ENCODE data around the gene ARL13B.
"Not testable (repeated sequence)": the region's sequence is repeated elsewhere in the genome, so short reads cannot be mapped to it uniquely, and the experiment has no call there.

The ARL13B gene

DNA sequence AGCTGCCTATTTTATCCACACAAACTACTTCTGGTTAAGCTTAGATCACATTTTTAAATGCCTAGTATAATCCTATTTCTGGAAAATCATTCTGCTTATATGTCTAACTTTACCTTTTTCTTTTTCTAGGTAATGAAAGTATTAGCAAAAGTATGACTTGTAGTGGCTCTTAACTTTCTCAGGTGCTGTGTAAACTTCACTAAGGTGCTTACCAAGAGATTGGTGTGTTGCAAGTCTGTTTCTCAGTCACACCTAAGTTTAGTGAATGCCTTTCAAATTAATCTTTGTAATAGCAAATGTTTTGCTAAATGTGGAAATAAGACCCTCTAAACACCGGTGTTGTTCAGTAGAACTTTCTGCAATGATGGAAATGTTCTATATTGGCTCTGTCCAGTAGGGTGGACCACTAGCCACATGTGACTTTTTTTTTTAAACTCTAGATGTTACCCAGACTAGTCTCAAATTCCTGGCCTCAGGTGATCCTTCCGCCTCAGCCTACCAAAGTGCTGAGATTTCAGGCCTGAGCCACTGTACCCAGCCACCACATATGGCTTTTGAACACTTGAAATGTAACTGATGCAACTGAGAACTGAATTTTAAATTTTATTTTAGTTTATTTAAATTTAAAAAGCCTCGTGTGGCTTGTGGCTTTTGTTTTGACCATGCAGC is 22.0 kb downstream of the ARL13B start:
- DNase-seq: no peak

DNA sequence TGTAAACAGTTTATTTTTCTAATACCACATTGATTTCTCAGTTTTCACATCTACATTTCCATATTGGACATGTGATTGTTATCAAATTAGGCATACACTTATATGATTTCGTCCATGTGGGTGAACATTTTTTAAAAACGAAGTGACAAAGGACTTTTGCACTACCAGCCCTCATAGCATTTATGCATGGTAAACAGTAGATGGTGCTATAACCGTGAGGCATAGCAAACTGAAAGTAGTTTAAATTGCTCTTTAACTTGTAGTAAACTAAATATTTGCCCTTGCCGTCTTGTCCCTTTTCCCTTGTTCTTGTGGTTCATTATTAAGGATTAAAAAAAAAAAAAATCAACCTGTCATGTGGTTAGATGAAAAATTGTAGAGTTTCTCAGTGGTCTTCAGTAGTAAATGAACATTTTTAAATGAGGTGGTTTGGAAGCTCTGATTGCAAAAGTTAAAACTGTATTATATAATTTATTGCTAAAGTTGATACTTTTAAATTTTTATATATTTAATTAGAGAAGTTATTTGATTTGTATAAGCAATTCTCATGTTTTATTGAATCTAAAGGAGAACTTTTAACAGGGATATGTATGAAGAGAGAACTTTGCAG is 24.5 kb downstream of the ARL13B start:
- DNase-seq: no peak

DNA sequence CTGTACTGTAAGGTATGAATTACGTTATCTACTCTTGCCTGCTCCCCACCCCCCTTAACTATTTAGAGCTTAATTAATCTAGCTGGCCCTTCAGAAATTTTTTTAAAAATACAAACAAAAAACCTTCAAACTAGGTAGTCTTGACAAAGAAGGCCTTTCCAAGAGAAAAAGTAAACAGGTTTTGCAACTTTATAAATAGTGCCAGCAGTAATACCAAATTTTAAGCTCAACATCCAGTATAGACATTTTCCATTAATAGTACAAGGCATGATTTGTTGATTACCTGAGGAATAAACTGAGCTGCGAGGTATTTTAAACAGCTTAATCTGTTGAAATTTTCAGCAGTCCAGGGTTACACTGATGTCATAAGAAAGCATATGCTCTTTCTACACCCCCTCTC is 28.3 kb downstream of the ARL13B start:
- no peak for DNase-seq

DNA sequence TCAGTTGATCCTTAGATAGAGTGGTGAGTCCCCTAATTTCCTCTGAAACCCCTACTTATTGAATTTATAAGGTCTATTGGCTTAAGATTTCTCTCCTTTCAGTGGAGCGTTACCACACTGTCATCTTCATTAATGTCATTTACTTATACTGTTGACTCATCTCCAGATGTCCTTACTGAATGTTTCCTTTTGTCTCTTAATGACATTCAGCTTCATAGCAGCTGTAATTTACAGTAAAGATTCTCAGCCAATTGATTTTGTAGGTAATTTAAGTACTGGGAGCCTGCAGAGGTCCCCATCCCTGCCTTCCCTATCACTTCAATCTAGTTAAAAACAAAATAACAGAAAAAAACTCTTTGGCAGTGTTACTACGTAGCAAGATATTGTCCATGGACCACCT is 29.7 kb downstream of the ARL13B start:
- DNase-seq: no peak

DNA sequence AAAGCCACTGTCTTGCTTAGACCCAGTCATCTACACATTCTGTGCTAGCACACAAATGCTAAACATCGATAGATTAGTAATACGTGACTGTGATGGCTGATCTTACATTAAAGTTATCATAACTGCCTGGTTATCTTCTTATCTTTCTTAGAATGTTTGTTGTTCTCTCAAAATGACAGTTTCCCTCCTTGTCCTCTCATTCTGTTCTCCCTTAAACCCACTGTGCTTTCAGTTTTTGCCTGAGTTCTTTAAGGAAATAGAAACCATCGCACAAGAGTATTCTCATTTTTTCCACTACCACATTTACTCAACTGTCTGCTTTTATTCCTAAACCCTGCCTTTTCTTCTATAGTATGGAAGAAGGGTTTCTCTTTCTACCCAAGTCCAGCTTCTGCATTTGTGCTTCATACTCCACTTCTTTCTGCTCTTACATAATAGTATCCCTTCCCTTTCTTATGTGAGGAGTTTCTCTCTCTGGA is 31.3 kb downstream of the ARL13B start:
- DNase-seq: no peak

DNA sequence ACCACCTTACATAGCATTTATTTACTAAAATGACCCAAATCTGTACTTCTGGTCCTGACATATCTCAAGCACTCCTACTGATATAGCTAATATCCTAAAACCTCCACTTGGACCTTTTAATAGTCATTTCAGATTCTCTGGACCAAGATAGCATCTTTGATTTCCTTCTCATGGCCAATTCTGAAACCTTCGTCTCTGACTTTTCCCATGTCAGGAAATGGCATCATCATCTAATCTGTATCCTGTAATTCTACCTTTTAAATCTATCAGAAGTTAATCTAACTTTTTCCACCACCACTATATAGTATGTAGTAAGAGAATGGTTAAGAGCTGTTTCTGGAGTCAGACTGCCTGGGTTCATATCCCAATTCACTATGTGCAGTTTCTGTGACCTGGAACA is 32.2 kb downstream of the ARL13B start:
- DNase-seq: no peak

DNA sequence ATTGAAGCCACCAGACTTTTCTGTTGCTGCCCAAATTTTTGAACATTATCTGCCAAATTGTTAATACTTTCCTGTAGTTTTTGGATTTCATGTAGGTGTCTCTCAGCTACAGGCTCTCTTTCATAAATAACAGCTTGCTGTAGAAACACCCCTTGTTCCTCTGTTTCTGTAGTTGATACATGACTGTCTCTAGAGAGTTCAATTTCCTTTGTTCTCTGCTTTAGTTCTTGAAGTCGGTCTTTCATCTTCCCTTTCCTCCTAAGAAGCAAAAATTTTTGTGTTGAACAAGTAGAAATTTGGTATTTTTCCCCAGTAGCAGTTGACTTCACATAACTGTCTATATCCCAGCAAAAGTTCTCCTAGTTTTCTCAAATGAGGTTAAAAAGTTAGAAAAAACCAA is 35.1 kb downstream of the ARL13B start:
- no peak for DNase-seq

DNA sequence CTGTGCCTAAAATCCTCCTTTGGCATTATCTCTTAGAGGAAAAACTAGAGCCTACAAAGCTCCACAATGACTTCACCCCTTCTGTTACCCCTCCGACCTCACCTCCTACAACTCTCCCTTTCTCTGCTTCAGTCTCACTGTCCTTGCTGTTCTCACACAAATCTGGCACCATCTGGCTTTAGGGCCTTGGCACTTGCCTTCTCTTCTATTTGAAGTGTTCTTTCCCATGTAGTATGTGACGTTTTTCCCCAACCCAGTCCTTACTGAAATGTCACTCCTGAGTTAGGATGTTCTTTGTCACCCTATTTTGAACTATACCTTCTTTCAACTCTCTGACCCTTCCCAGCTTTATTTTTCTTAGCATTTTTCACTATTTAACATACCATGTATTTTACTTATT is 39.7 kb downstream of the ARL13B start:
- DNase-seq: no peak

DNA sequence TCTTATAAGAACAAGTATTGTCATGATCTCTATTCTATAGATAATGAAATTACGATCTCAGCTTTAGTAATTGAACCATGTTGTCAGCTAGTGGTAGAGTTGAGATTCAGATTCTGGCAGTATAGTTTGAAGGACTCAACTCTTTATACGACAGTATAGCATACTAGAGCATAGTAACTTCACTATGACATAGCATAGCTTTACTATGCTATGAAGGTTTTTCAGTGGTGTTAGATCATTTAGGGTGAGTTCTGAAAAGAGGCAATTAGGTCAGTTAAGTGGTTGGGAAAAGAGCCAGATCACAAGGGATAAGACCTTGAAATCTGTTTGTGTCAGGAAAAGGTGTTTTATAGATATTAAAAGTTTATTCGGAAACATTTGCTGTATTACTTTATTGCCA is 40.3 kb downstream of the ARL13B start:
- no peak for DNase-seq

DNA sequence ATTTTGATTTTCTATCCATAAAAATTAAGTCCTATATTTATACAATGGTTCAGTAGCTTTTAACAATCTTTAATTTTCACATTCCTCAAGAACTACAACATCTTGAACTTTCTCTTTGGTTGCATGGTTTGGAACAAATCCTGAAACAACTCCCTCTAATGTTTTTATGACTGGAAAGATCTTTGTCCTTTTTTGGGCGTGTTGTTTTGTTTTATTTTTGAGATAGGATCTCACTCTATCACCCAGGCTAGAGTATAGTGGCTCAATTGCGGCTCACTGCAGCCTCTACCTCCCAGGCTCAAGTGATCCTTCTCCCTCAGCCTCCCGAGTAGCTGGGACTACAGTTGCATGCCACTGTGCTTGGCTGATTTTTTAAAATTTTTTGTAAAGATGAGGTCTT is 44.4 kb downstream of the ARL13B start:
- DNase-seq: no peak

DNA sequence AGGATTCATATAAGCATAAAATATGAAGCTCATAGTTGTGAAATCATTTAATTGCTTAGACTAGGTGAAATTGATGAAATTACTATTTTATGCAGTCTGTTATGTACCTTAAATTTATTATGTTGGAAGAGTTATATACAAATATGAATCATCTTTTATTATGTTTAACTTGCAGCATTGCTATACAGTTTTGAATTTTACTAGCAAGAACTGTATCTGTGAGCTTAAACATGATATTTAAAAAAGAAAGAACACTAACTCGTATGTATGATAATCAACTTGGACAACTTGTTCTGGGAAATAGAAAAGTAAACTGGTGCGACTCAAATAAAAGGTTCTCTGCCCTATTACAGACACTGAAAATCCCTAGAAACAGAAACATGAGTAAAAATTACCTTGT is 46.7 kb downstream of the ARL13B start:
- DNase-seq: no peak

DNA sequence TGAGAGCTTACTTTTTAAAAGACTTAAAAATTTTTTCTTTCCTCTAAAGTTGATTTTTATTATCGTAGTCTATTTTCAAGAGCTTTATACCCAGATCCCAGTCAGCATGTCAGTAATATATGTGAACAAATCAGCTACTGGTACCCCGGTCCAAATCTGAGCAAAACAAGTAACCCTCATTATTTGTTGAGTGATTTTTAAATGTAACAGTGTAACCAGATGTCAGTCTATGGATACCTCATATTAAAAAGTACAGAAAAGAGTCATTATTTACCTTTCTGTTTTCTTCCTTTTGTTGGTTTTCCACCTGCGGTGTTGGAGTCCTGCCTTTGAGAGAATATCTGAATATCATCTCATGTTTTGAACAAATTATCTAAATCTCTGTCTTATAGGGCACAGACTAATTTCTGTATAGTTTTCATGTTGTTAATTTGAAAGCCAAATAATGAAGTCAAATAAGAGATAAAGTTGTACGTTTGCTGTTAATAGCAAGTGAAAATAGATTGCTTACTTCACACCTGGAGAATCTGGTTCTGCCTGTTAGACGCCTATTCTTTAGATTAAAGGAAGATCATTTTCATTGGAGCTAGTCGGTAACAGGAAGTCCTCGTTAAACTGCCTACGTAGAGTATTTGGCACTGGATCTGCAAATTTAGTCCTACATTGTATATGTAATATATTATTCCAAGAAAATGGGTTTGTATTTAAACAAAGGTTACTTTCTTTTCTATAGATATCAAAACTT is 48.3 kb downstream of the ARL13B start, which contains the start of gene STX19:
TSS of gene STX19 (minus strand) at position 505 of the 745 bp plus-strand sequence. CDS start 13,328 bp downstream, outside the sequence.
- peak; percentile 64 for DNase-seq

DNA sequence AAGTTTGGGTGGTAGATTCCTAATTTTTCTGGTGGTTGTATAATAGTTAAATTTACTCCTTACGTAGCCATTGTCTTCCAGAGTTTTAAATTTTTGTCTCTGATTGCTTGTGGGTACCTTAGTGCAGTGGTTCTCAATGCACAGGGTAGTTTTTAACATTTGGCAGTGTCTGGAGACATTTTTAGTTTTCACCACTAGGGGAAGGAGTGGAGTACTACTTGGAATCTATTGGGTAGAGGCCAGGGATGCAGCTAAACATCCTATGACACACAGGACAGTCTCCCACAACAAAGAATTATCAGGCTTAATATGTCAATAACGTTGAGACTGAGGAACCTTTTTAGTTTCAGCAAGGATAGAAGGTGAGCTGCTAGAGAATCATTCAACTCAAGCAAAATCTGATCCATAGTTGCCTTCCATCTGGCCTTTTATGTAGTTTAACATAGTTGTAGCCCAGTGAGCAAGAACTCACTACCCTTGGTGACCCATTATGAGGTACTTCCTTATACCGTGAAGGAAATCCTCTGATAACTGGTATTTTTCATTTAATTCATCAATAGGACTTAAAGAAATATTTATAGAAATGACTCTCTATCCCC is 57.1 kb downstream of the ARL13B start:
- no peak for DNase-seq

DNA sequence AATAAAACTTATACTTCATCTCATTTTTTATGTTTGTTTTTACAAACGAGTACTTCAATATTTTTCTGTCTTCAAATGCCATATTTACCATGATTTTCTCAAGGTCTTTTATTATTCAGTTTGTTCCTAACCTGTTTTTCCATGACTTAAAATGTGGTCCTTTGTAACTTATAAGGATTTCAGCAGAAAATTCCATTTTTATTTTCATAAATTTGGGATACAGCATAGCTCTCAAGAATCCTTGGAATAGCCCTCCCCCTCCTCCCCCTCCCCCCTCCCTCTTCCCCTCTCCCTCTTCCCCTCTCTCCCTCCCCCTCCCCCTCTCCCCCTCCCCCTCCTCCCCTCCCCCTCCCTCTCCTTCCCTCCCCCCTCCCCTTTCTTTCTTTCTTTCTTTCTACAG is 63.3 kb downstream of the ARL13B start:
- DNase-seq: no peak

DNA sequence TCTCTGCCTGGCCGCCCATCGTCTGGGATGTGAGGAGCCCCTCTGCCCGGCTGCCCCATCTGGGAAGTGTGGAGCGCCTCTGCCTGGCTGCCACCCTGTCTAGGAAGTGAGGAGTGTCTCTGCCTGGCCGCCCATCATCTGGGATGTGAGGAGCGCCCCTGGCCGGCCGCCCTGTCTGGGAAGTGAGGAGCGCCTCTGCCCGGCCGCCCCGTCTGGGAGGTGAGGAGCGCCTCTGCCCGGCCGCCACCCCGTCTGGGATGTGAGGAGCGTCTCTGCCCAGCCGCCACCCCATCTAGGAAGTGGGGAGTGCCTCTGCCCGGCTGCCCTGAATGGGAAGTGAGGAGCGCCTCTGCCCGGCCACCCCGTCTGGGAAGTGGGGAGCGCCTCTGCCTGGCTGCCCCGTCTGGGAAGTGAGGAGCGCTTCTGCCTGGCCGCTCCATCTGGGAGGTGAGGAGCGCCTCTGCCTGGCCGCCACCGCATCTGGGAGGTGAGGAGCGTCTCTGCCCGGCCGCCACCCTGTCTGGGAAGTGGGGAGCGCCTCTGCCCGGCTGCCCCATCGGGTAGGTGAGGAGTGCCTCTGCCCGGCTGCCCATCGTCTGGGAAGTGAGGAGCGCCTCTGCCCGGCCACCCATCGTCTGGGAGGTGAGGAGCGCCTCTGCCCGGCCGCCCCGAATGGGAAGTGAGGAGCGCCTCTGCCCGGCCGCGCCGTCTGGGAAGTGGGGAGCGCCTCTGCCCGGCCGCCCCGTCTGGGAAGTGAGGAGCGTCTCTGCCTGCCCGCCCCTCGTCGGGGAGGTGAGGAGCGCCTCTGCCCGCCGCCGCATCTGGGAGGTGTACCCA is 64.4 kb downstream of the ARL13B start:
- DNase-seq: not testable (repeated sequence)

DNA sequence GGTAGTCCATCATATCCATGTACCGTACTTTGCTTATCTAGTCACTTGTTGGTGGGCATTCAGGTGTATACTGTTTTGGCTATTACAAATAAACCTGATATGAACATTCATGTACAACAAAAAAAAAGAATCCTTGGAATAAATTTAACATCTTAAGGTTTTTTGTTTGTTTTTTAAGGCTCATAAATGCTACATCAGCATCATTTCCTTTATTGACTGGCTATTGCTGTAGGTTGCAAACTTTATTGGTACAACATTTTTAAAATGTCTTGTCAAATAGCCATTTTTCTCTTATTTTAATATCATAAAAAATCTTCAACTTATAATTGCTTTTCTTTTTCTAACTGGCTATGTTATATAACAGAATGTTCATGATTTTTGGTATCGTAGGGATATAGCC is 66.6 kb downstream of the ARL13B start:
- DNase-seq: no peak

DNA sequence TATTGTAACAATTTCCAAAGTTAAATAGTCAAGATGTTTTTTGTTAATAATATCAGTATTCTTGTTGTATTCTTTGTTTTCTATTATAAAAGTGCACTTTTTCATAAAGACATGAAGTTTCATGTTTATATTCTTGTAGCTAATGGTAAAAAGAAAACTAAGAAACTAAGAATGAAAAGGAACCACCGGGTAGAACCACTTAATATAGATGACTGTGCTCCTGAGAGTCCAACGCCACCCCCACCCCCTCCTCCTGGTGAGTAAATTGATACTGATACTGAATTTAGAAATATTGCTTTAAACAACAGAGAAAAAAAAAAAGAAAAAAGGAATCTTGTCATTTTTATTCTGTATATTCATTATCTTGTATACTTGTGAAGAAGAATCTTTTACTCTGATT is 69.3 kb downstream of the ARL13B start:
- no peak for DNase-seq

DNA sequence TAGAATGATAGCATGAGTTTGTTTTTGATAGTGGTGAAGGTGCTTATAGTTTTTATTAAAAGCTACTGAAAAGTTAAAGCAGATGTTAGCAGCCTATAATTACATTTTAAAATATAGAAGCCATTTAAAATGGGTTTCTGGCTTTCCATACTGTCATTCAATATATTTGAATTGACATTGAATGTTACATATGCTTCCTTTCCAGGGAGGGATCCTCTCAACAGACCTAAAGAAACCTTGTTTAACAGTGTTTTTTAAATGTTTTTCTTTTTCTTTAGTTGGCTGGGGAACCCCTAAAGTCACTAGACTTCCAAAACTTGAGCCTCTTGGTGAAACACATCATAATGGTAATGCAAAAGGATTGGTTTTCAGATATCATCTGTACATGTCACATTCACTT is 70.6 kb downstream of the ARL13B start:
- DNase-seq: no peak

DNA sequence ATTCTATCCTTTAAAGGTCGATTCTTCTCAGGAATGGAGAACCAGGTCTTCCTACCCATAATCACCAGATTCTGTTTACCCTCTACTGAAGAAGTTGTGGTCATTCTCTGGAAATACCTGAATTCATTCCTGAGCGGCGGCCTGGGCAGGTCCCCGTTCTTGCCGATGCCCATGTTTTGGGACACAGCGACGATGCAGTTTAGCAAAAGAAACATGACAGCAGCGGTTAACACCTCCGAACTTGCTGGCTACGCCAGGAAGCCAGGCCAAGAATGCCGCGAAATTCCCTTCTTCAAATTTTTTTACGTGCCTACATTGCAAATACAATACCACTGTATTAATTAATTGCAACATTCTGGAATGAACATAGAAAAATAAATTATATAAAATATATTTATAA is 81.3 kb downstream of the ARL13B start:
- DNase-seq: no peak

DNA sequence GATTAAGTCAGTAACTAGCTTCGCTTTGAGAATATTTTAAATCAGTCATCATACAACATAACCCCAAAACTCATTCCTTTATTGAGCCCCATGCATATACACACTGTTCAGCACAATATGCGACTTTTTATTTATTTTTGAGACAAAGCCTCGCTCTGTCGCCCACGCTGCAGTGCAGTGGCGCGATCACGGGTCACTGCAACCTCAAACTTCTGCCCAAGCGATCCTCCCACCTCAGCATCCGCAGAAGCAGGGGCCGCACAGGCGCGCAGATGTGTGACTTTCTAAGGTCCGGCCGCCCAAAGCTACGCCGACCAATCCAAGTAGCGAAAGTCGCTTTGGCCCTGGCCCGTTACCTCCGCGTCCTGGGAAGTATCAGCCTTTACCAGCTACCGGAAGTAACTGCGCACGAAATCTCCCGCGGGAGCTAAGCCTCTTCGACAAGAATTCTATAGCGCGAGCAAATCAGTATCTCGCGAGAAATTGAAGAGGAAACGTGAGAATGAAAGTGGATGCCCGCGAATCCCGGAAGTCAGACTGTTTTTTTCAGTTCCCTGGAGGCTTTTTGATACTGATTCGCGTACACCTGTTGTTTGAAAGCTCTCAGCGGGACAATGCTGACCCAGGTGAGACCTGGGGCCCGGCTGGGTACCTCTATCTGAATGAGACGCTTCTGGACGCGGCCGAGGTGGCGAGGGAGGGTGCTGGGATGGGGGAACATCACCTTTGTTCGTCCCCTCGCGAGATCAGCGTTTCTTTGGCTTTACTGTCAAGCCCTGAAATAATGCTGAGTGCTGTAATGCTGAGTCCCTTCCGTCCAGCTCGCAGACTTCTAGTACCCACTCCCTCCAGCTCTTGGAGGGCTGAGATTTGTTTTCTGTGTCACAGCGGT is 82.8 kb downstream of the ARL13B start, which contains the start of the genes DHFR2 and NSUN3:
TSS of gene DHFR2 (minus strand) at position 404 of the 892 bp plus-strand sequence. CDS start 1,405 bp downstream, outside the sequence.
TSS of gene NSUN3 (plus strand) at position 549 of the 892 bp plus-strand sequence. CDS start at position 615, 66 bp downstream.
- peak; percentile 91 for DNase-seq

DNA sequence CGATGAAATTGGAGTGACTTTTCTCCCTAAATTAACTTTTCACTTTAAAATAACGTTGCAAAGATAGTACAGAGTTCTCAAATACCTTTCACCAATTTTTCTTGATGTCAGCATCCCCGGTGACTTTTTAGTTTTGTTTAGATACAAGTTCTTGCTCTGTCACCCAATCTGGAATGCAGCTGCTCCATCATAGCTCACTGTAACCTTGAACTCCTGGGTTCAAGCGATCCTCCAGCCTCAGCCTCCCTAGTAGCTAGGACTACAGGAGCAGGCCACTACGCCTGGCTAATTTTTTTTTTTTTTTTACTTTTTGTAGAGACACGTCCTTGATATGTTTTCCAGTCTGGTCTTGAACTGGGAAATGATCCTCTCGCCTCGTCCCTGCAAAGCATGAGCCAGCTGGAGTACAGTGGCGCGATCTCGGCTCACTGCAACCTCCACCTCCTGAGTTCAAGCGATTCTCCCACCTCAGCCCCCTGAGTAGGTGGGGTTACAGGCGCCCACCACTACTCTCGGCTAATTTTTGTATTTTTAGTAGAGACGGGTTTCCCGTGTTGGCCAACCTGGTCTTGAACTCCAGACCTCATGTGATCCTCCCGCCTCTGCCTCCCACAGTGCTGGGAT is 83.7 kb downstream of the ARL13B start:
- DNase-seq: no peak

All from NCI-H1436 treated with DMSO at 0.1 percent for 48 hours (cell line).